Right ventricle myocardium inferior (tissue), 1 donor: Measurements from ENCODE around the gene PLIN4. TPM values are rescaled to one million over a fixed set of nuclear protein-coding genes. Genes with fewer than 3 reads are reported as not detected.

Experiments used
- ATAC-seq: fragments of 200-7000 bp; cut with Tn5 transposase; one replicate; pipeline ENCODE4 v1.9.1; 2020; ENCODE audit warnings: mild to moderate bottlenecking, moderate library complexity
- DNase-seq: peaks from one replicate; pipeline ENCODE4 v3.0.0; 2021; ENCODE audit errors: missing footprints
- intact Hi-C: fragments of 100-400 bp; cut with DNase I; formaldehyde crosslinking; loops from one replicate; pipeline ENCODE4 v1.11.0; 2022
- total RNA-seq: library from RNA; stranded (reverse); fragmentation: NEBNext Ultra II Directional; extraction: Animal tissue kit (Norgen Biotek cat#: 25700); gene quantifications from one replicate; pipeline ENCODE4 v1.2.1, GENCODE V29; 2021
- donor health status: DM: no; HTN: yes; CAD: no; lungs with severe emphysema.

Gene PLIN4
- total RNA-seq, 1 donor from 2014 or later, result 241 TPM

DNA sequence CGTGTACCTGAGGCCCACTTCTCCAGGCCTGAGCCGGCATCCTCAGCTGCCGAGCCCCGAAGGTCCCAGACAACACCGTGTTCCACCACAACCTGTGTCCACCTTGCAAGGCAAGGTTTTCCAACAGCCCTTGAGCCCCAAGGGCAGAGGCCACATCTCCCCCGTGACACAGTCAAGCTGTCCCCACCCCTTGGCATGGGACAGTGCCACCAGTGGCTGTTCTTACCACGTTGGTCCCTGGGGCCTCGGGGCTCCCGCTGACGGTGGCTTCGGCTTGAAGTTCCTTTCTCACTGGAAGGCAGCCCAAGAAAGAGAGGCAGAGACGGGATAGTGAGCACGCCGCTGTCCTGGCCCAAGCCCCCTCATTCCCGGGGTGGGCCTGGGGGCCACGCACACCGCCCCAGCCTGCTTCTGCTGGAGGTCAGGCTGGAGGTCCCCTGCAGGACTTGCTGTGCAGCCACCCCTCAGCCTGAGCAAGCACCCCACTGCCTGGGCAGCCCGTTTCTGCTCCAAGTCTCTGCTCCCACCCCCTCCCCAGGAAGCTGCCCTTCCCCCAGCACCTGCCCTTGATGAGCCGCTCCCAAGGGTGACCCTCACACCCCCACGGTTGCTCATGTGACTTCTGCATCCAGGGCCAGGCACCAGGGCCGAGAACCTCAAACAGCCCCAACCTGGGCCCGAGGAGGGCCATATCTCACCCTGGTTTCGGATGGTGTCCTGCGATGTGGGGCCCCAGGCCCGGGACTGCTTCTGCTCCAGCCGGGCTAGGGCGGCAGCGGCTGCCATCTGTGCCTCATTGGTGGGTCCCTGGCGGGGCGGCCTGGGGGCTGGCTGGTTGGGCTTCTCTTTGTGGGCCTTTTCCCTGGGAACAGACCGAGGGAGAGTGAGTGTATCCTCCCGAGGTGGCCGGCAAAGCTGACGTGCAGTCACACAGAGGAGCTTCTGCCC is 64.8 kb downstream of the PLIN4 start:
- ATAC-seq (no peak), DNase-seq (peak; percentile 66)
- intact Hi-C loops, result no loop called here

DNA sequence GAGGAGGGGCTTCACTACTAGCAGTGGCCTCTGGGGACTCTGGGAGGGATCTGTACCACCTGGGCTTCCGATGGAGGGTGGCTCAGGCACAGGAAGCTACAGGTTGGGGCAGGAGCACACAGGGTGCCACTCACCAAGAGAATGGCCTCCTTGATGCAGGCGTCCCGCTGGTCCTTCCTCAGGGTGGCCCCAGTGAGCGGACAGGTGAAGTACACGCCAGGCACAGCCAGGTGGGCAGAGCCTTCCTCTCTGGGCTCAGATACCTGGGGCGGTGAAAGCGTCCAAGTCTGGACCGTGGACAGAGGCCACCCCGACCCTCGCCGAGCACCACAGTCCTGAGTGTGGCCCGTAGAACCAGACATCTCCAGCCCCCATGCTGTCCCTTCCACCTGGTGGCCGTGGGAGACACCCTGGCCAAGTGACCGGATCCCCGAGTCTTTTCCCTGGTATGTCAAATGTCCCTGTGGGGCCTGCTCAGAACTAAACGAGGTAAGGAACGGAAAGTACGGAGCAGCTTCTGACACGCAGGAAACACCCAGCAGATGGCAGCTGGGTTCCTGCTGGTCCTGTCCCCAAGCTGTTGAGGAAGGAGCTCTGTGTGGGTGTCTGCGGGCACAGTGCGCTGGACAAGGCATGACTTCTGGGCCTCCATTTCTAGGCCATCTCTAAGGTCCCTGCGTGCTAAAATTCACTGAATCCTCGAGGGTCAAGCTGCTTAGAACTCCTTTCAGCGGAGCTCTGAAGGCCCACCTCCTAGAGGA is 65.9 kb downstream of the PLIN4 start:
- intact Hi-C loops, result no loop called here
- ATAC-seq (no peak), DNase-seq (peak; percentile 28)

Other genes with a start within 250 kb of the PLIN4 start
- not detected for gene SHD, start 239.2 kb downstream of the PLIN4 start, total RNA-seq
- gene TMIGD2, start 216.1 kb downstream of the PLIN4 start, total RNA-seq, result not detected
- gene FSD1, start 213.9 kb downstream of the PLIN4 start, total RNA-seq, result not detected
- 4.3 TPM for gene STAP2, start 179.7 kb downstream of the PLIN4 start, total RNA-seq
- 21.0 TPM for gene MPND, start 174.9 kb downstream of the PLIN4 start, total RNA-seq
- gene SH3GL1, start 117.9 kb downstream of the PLIN4 start, total RNA-seq, result 22.0 TPM
- gene CHAF1A, start 115.8 kb downstream of the PLIN4 start, total RNA-seq, result 5.9 TPM
- gene UBXN6, start 60.7 kb downstream of the PLIN4 start, total RNA-seq, result 119 TPM
- gene HDGFL2, start 46.2 kb downstream of the PLIN4 start, total RNA-seq, result 28.2 TPM
- 50.4 TPM for gene PLIN5, start 16.7 kb upstream of the PLIN4 start, total RNA-seq
- 0.73 TPM for gene LRG1, start 21.6 kb upstream of the PLIN4 start, total RNA-seq
- gene SEMA6B, start 41.2 kb upstream of the PLIN4 start, total RNA-seq, result 16.7 TPM
- gene TNFAIP8L1, start 121.0 kb upstream of the PLIN4 start, total RNA-seq, result 4.4 TPM
- gene MYDGF, start 151.9 kb upstream of the PLIN4 start, total RNA-seq, result 29.8 TPM
- gene DPP9, start 205.4 kb upstream of the PLIN4 start, total RNA-seq, result 52.7 TPM